MCF 10A (cell line): ENCODE data around the gene C1QC. TPM values are rescaled to one million over a fixed set of nuclear protein-coding genes. Genes with fewer than 3 reads are reported as not detected.

Source experiments
- BruUV-seq: library from RNA; stranded (reverse); fragments of 400-500 nt; replicated peaks from 2 replicates; lab custom pipeline; 2021; lab: Mats Ljungman, UMichigan
- CTCF ChIA-PET: fragments of 300-600 bp; sonication (Branson Sonifier 250); formaldehyde crosslinking; extraction: SDS; loops from one replicate; lab custom pipeline; 2021; ENCODE audit warnings: antibody characterized with exemption, inconsistent platforms; lab: Yijun Ruan, JAX
- POLR2A ChIA-PET: fragments of 300-600, 350-650 bp; sonication (Branson Sonifier 250); formaldehyde crosslinking; extraction: SDS; loops from one replicate; lab custom pipeline; 2020; ENCODE audit warnings: antibody characterized with exemption, inconsistent platforms; lab: Yijun Ruan, JAX
- DNase-seq: peaks from one replicate; pipeline ENCODE4 v3.0.0-alpha.2; 2018; ENCODE audit not compliant: unreplicated experiment
- H3K27ac Mint-ChIP-seq: one replicate; pipeline ENCODE4 v1.8.0; 2022; ENCODE audit warnings: mild to moderate bottlenecking, low read depth, mixed read lengths; ENCODE audit not compliant: unreplicated experiment
- H3K27me3 Mint-ChIP-seq: one replicate; pipeline ENCODE4 v1.8.0; 2022; ENCODE audit warnings: mixed read lengths; ENCODE audit not compliant: insufficient read depth, unreplicated experiment
- H3K36me3 Mint-ChIP-seq: one replicate; pipeline ENCODE4 v1.8.0; 2022; ENCODE audit warnings: mild to moderate bottlenecking, moderate library complexity, mixed read lengths; ENCODE audit not compliant: insufficient read depth, unreplicated experiment
- H3K4me1 Mint-ChIP-seq: one replicate; pipeline ENCODE4 v1.8.0; 2022; ENCODE audit warnings: mixed read lengths; ENCODE audit not compliant: insufficient read depth, unreplicated experiment
- H3K4me3 Mint-ChIP-seq: one replicate; pipeline ENCODE4 v1.8.0; 2022; ENCODE audit warnings: mild to moderate bottlenecking, moderate library complexity, mixed read lengths; ENCODE audit not compliant: unreplicated experiment
- H3K9me3 Mint-ChIP-seq: one replicate; pipeline ENCODE4 v1.8.0; 2022; ENCODE audit warnings: mixed read lengths; ENCODE audit not compliant: unreplicated experiment
- CTCF ChIP-seq: fragments of 200-600 bp; IDR thresholded peaks from one replicate; pipeline ENCODE4 v1.8.0; 2022; ENCODE audit warnings: antibody characterized with exemption, mild to moderate bottlenecking; ENCODE audit not compliant: unreplicated experiment
- intact Hi-C: fragments of 100-400 bp; cut with micrococcal nuclease; formaldehyde crosslinking; loops from 2 replicates; pipeline ENCODE4 v1.14.1; 2022
- total RNA-seq: library from RNA; stranded (reverse); gene quantifications from 2 replicates; pipeline ENCODE4 v1.2.3, GENCODE V29; 2022

Gene C1QC
- total RNA-seq, 1 experiment from 2014 or later = not detected

GRCh38 chr1:22597996-22598395 lies 45.4 kb upstream of the C1QC start:
- BruUV-seq = no TSS peak
- Mint-ChIP-seq H3K4me3 (no peak overlapping the region), H3K9me3 (no peaks in the 10 kb centered on the region), H3K4me1 (no peaks in the 10 kb centered on the region), H3K27ac (no peak overlapping the region), H3K27me3 (peaks cover 47% of the 10 kb centered on the region), H3K36me3 (no peaks in the 10 kb centered on the region)
- ChIA-PET POLR2A (no interaction called here), CTCF (no interaction called here)
- DNase-seq = no peak
- intact Hi-C loops = no loop called here
- no peak for TF ChIP-seq CTCF

GRCh38 chr1:22598736-22599135 lies 44.7 kb upstream of the C1QC start:
- Mint-ChIP-seq H3K4me3 (no peak overlapping the region), H3K27me3 (peaks cover 50% of the 10 kb centered on the region), H3K4me1 (no peaks in the 10 kb centered on the region), H3K36me3 (no peaks in the 10 kb centered on the region), H3K27ac (no peak overlapping the region), H3K9me3 (no peaks in the 10 kb centered on the region)
- DNase-seq = no peak
- BruUV-seq = no TSS peak
- ChIA-PET CTCF (no interaction called here), POLR2A (no interaction called here)
- no peak for TF ChIP-seq CTCF
- intact Hi-C loops = no loop called here

GRCh38 chr1:22600071-22600816 lies 43.2 kb upstream of the C1QC start:
- POLR2A ChIA-PET = no interaction called here
- Mint-ChIP-seq H3K9me3 (no peaks in the 10 kb centered on the region), H3K4me1 (no peaks in the 10 kb centered on the region), H3K36me3 (no peaks in the 10 kb centered on the region), H3K27me3 (peaks cover 62% of the 10 kb centered on the region), H3K27ac (no peak overlapping the region), H3K4me3 (no peak overlapping the region)
- intact Hi-C loops = no loop called here
- no peak for TF ChIP-seq CTCF
- CTCF ChIA-PET = interaction anchor here (0.9 kb wide), 1 partner anchor 42 kb away, joined by 3 read pairs; no protein-coding TSS in a partner anchor
- no TSS peak for BruUV-seq
- DNase-seq = no peak

- Mint-ChIP-seq H3K4me1 (no peaks in the 10 kb centered on the region), H3K36me3 (no peaks in the 10 kb centered on the region), H3K27ac (no peak overlapping the region), H3K27me3 (peaks cover 62% of the 10 kb centered on the region), H3K9me3 (no peaks in the 10 kb centered on the region), H3K4me3 (no peak overlapping the region)
- TF ChIP-seq CTCF = no peak
- intact Hi-C loops = no loop called here
- no TSS peak for BruUV-seq
- ChIA-PET POLR2A (no interaction called here), CTCF (interaction anchor here (0.9 kb wide), 1 partner anchor 41 kb away, joined by 3 read pairs; no protein-coding TSS in a partner anchor)
- DNase-seq = no peak
These were observed 42.4 kb upstream of the C1QC start for GRCh38 chr1:22600817-22601605.
